ENCODE data around the gene ITGAV. TPM values are rescaled to one million over a fixed set of nuclear protein-coding genes. Genes with fewer than 3 reads are reported as not detected.
"Not testable (repeated sequence)": the region's sequence is repeated elsewhere in the genome, so short reads cannot be mapped to it uniquely, and the experiment has no call there.

ITGAV gene
- 139 TPM for total RNA-seq
- long read RNA-seq, full-length matches to known transcripts: 47 of 64 reads
- long read RNA-seq, partial matches to known transcripts: 9 of 64 reads
- long read RNA-seq, other reads (novel, unspliced or antisense): 8 of 64 reads

DNA sequence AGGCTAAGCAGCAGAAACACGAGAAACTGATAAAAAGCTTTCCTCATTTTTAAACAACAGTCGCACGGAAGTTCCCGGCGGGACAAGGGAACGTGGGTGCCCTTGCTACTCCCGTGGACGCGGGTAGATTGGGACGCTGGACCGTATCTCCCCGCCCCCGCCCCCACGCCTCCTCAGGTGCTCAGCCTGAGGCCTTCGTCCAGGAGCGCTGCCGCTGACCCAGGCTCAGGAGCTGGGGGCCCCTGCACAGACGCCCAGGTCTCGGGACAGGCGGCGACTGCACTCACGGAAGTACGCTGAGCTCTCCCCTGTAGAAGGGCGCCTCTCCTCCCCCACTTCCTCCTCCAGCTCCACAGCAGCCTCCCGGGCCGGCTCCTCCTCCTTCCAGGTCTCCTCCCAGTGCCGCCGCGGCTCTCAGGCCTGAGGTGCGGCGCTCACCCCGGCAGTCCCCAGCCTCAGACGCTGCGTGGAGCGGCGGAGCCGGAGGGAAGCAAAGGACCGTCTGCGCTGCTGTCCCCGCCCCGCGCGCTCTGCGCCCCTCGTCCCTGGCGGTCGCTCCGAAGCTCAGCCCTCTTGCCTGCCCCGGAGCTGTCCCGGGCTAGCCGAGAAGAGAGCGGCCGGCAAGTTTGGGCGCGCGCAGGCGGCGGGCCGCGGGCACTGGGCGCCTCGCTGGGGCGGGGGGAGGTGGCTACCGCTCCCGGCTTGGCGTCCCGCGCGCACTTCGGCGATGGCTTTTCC lies at the start of gene ITGAV:
Gene ITGAV, plus strand, starts transcription at position 445 of the 738 bp plus-strand sequence. Its CDS starts 283 bp downstream, at position 728.
- DNase-seq (ENCODE audit: missing footprints): peak; percentile 97
- ATAC-seq: peak; percentile 98

GRCh38 chr2:186540941-186541340 lies 48.9 kb upstream of the ITGAV start:
- ATAC-seq (no peak), DNase-seq (ENCODE audit: missing footprints) (no peak)
- intact Hi-C loops (cut with DNase I): no loop called here

More for the DNA sequence above, at the start of gene ITGAV:
- intact Hi-C loops (cut with DNase I): loop anchor here (5.0 kb wide), 2 partner anchors 38 to 102 kb away; partner anchors contain the start of gene ZC3H15

GRCh38 chr2:186542002-186542401 lies 47.9 kb upstream of the ITGAV start:
- ATAC-seq (no peak), DNase-seq (ENCODE audit: missing footprints) (no peak)
- intact Hi-C loops (cut with DNase I): no loop called here

DNA sequence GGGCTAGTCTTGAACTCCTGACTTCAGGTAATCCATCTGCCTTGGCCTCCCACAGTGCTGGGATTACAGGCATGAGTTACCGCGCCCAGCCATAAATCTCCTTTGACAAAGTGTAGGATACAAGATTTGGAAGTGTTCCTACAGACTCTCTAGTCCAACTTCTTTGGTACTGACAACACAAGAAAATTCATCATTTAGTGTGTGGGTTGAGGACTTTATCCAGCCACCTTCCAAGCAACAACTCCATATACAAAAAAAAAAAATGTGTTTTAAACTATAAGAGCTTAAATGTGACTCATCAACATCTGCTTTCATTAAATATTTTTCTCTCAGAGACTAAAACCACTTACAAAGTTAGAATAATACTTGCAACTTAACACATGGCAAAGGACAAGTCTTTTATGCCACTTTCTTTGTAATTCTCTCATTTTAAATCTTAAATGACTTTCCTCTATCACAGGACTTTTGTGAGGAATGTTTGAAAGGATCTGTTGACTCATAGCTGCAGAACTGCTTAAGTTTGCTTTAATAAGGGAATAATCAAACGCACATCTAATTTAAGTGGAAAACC lies 46.2 kb upstream of the ITGAV start:
- intact Hi-C loops (cut with DNase I): no loop called here
- DNase-seq (ENCODE audit: missing footprints) (no peak), ATAC-seq (no peak)

DNA sequence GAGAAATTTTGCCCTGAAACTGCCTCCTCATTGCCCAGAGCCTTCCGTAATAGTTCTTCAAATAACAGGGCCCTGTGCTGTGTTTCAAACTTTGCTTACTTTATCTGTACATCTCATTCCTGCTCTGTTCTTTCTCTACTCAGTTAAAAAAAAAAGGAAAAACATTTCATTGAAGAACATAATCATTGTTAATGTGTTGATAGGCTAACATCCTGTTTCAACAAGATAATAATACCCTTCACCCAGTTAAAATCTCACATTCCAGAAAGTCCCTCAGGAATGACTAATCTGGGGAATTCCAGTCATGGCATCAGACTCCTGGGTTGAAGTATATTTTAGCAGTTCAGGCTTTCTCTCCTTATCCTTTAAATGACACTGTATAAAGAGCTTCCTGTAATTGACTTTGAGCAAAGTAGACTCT lies 45.6 kb upstream of the ITGAV start:
- ATAC-seq (no peak), DNase-seq (ENCODE audit: missing footprints) (no peak)
- intact Hi-C loops (cut with DNase I): no loop called here

DNA sequence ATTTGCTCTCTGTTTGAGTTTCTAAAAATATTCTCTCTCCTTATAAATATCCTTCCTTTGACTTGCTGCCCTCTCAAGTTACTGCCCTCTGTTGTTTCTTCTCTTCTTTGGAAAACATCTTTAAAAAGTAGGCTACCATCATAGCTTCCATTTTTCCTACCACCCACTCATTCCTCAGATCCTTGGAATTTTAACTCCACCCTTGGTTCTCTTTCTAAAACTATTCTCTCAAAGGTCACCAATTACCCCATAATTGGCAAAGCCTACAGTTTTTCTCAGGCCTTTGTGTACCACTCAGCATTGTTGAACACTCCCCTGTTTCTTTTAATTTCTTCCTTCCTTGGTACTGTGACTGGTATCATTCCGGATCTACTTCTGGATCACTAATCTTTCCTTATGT lies 43.0 kb upstream of the ITGAV start:
- ATAC-seq (no peak), DNase-seq (ENCODE audit: missing footprints) (no peak)
- intact Hi-C loops (cut with DNase I): no loop called here

DNA sequence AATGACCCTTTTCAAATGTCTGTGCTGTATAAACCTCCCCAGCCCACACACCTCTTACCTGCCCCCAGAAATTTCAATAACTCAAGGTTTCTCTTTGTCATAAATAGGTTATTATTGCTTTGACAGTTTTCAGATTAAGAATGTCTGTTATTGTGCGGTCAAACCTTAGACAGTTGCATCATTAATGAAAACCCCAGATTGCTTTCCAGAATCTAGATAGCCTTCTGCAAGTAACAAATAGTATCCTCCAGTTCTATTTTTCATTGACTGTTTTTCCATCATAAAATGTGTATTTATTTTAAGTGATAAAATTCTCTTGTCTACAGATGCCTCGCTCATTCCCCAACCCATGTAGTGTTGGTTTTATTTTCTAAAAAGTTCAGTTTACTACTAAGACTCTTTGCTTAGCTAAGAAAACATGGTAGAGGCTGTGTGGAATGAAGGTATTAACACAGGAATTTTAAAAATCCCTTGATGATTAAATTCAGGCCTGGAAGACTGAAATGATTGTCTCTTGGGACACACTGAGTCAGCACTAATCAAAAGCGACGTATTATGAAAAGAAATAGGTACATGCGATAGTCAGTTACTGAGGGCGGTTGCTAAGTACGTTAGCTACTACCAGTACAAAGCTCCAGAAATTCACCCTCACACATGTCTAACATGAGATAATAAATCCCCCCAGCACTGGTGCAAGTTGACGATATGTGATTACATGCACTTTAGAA lies 38.4 kb upstream of the ITGAV start:
- DNase-seq (ENCODE audit: missing footprints) (no peak), ATAC-seq (no peak)
- intact Hi-C loops (cut with DNase I): no loop called here

GRCh38 chr2:186554429-186554828 lies 35.4 kb upstream of the ITGAV start:
- intact Hi-C loops (cut with DNase I): no loop called here
- ATAC-seq: no peak
- no peak for DNase-seq (ENCODE audit: missing footprints)

DNA sequence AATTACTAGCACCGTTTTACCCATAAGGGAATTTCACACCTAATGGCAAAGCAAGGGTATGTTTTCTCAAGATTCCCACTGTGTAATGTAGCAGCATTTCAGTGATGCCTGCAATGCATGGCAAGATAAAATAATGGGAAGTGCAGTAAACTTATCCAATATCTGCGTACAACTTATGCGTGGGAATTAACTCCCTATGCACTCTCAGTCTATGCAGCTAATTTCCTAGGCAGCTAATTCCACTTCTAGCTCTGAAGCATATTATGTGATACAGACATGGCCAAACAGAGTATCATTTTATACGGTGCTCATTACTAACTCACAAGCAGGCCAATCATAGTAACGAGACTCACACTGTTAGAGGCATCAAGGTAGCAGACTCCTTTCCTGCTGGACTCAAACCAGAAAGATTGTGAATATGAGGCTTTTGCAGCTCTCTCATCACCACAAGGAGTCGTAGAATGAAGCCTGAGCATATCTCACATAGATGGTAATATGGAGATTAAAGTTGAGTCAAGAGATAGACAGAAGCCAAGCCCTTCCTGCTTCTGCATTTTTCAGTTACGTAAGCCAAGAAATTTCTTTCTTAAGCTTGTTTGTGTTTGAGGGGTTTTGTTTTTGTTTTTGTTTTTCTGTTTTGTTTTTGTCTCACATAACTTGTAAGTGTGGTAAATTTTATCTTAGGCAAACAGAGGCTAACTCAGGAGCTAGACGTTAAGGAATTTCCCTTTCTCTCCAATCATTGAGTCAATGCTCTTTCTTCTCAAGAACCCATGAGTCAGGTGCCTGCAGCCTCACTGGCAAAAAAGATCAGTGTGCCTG lies 34.8 kb upstream of the ITGAV start:
- DNase-seq (ENCODE audit: missing footprints): no peak
- ATAC-seq: no peak
- intact Hi-C loops (cut with DNase I): no loop called here

DNA sequence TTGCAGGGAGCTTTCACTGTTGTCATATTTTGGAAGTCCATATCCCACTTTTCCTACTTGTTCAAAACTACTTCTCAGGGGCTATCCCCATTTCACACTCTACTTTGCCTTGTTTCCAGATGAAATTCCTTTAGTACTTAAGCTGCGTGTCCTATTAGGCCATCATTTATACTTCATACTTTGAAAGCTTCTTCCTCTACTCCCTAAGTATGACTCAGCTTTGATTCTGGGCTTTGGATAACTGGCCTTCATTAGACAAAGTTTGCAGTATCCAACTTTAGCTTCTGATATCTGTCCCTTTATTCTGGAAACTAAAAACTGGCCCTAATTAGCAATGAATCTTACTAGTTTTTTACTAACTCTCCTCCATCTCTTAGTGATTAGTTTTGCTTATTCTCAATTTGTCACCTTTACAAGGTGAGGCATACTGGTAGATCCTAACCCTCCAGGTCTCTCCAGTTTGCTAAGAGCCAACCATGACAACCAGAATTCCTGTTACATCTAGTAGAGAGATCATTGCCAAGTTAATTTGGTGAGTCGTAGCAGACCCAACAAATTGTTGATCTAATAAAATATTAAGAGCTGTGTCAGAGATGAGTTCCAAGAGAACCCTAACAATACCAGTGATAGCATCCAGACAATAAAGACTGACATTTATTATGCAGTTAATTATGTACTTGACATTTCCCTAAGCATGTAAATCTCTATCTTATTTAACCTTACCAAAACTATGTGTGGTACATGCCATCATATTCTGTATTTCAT lies 31.2 kb upstream of the ITGAV start:
- intact Hi-C loops (cut with DNase I): no loop called here
- ATAC-seq (no peak), DNase-seq (ENCODE audit: missing footprints) (no peak)

- intact Hi-C loops (cut with DNase I): no loop called here
- ATAC-seq (no peak), DNase-seq (ENCODE audit: missing footprints) (no peak)
Observed at GRCh38 chr2:186559370-186559769, 30.5 kb upstream of the ITGAV start.

DNA sequence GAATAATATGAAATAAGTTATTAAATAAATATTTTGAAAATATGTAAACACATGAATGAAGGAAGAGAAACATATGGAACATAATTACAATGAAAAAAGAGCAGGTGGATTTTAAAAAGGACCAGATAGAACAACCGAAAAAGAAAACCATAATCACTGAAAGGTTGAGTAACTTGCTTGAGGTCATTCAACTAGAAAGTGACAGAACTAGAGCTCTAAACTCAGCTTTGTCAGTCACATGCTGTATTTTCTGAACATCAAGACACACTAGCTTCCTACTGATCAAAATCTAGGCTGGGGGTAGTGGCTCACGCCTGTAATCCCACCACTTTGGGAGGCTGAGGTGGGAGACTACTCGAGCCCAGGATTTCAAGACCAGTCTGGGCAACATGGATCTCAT lies 30.0 kb upstream of the ITGAV start:
- ATAC-seq (no peak), DNase-seq (ENCODE audit: missing footprints) (no peak)
- intact Hi-C loops (cut with DNase I): no loop called here

DNA sequence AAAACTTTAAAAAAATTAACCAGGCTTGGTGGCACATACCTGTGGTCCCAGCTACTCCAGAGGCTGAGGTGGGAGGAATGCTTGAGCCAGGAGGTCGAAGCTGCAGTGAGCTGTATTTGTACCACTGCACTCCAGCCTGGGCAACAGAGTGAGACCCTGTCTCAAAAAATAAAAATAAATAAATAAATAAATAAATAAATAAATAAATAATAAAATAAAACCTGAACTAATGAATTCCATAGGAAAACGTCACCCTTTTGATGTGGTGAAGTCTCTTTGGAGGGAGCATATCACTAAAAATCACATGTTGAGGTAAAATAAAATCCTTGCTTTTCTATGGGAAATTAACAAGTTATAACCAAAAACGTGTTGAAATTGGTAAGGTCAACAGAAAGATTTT lies 29.6 kb upstream of the ITGAV start:
- no peak for DNase-seq (ENCODE audit: missing footprints)
- no peak for ATAC-seq
- intact Hi-C loops (cut with DNase I): no loop called here

DNA sequence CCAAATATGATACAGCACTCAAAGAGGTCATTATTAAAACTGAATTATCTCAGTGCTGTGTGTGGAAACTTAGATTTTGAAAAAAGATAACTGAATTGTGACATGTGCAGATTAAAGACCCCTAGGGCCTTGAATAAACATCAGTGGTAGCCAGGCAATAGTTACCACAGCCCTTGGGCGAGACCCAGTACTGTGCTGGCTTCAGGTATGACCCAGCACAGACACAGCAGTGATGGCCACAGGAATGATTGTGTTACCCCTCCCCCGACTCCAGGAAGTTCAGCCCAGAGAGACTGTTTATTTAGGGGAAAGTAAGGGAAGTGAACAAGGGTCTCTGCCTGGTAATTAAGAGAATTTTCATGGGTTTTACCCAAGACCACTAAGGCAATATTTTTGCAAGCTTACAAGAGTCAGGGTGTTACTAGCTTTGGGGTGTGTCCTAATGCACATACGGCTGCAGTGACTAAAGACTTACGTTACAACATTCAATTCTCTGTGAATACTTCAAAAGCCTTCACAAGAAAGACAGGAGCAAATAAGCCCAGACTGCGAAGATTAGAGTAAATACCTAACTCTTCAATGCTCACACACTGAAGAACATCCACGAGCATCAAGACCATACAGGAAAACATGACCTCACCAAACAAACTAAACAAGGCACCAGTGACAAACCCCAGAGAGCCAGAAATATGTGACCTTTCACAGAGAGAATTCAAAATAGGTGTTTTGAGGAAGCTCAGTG lies 28.2 kb upstream of the ITGAV start:
- intact Hi-C loops (cut with DNase I): no loop called here
- ATAC-seq: no peak
- DNase-seq (ENCODE audit: missing footprints): no peak

DNA sequence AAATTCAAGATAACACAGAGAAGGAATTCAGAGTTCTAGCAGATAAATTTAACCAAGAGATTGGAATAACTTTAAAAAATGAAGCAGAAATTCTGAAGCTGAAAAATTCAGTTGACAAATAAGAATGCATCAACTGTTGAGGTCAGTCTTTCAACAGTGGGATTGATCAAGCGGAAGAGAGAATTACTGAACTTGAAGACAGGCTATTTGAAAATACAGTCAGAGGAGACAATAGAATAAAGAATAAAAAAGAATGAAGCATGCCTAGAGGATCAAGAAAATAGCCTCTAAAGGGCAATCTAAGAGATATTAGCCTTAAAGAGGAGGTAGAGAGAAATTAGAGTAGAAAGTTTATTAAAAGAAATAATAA lies 27.7 kb upstream of the ITGAV start:
- ATAC-seq: no peak
- no peak for DNase-seq (ENCODE audit: missing footprints)
- intact Hi-C loops (cut with DNase I): no loop called here

DNA sequence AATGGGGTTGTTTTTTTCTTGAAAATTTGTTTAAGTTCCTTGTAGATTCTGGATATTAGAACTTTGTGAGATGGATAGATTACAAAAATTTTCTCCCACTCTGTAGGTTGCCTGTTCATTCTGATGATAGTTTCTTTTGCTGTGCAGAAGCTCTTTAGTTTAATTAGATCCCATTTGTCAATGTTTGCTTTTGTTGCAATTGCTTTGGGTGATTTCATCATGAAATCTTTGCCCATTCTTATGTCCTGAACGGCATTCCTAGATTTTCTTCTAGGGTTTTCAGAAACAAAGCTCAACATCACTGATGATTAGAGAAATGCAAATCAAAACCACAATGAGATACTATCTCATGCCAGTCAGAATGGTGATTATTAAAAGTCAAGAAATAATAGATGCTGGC lies 21.3 kb upstream of the ITGAV start:
- DNase-seq (ENCODE audit: missing footprints); ATAC-seq; intact Hi-C loops (cut with DNase I): not testable (repeated sequence)

- DNase-seq (ENCODE audit: missing footprints); ATAC-seq; intact Hi-C loops (cut with DNase I): not testable (repeated sequence)
Observed at GRCh38 chr2:186569127-186569526, 20.7 kb upstream of the ITGAV start.

- ATAC-seq (no peak), DNase-seq (ENCODE audit: missing footprints) (no peak)
- intact Hi-C loops (cut with DNase I): no loop called here
Observed at GRCh38 chr2:186569897-186570296, 20.0 kb upstream of the ITGAV start.

Data from Right ventricle myocardium inferior (tissue), 1 donor.